Measurements from ENCODE around the gene KMT5C. TPM values are rescaled to one million over a fixed set of nuclear protein-coding genes. Genes with fewer than 3 reads are reported as not detected.
A peak's percentile ranks its signal among the peaks of the same experiment; 100 is the strongest.

The KMT5C gene
- total RNA-seq, 6 donors from 2014 or later: 9.1 to 111 (median 15.6) TPM

DNA sequence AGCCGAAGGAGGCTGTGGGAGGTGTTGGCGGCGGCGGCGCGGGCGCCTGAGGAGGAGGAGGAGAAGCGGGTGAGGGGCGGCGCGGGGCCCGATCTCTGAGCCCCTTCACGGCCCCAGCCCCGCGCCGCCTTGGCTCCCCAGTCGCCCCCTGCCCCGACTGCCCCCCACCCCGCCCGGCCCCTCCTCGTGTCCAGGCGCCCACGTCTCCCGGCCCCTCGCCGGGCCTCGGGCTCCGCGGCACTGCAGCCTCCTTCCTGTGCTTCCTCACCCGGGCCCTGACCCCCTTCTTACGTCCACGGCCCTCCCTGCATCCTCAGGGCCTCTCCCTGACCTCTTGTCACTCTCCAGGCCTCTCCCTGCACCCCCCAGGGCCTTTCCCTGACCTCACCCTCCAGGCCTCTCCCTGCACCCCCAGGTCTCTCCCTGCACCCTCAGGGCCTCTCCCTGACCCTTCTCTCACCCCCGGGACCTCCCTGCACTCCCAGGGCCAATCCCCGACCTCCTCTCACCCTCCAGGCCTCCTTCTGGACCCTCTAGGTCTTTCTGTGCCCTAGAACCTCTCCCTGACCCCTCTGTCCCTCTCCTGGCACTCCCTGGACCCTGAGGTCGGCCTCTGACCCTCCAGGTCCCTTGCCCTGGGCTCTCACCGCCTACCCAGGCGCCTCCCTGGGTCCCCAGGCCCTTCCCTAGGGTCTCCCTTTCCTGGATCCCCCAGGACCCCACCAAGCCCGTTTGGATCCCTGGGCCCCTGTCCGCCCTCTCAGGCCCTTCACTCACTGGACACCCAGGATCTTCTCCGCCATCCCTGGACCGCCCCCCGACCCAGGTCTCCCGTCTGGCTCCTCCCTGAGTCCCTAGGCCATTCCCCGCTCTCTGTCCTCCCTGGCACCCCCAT, 460 bp downstream of the KMT5C start:
- no peak for ATAC-seq (ENCODE audit: low FRiP score in 2 of 2)
- Histone ChIP-seq H3K4me1 (peaks cover 17 to 26% (median 20%) of the 10 kb centered on the region in 4 donors), H3K4me3 (peak overlapping the region; percentile 71 to 87 (median 80)), H3K36me3 (peaks cover 0 to 24% (median 15%) of the 10 kb centered on the region in 4 donors), H3K27ac (peak overlapping the region; percentile 89 to 94 (median 91)), H3K9me3 (no peaks in the 10 kb centered on the region), H3K27me3 (no peaks in the 10 kb centered on the region)
- DNase-seq: no peak
- TF ChIP-seq CTCF (IDR thresholded peaks at IDR 0.05) (no peak), POLR2A (IDR thresholded peaks at IDR 0.05) (peak in 2 of 4 donors; percentile 47 to 69)
- 6 to 18% methylated on average over 12 to 35 of the region's 44 CpGs for WGBS, 2 donors

GRCh38 chr19:55340784-55341147, 1.1 kb downstream of the KMT5C start:
- no peaks in the 10 kb centered on the region for H3K27me3 ChIP-seq
- peaks cover 0 to 25% (median 15%) of the 10 kb centered on the region in 4 donors for H3K36me3 ChIP-seq
- TF ChIP-seq POLR2AphosphoS5 (IDR thresholded peaks at IDR 0.05) (no peak), EP300 (IDR thresholded peaks at IDR 0.05) (no peak), CTCF (IDR thresholded peaks at IDR 0.05) (no peak), POLR2A (IDR thresholded peaks at IDR 0.05) (no peak)
- H3K9me3 ChIP-seq: no peaks in the 10 kb centered on the region
- H3K4me3 ChIP-seq: peak overlapping the region; percentile 71 to 87 (median 80)
- 1 to 4% methylated on average over 16 to 22 of the region's 24 CpGs for WGBS, 2 donors
- peaks cover 17 to 26% (median 20%) of the 10 kb centered on the region in 4 donors for H3K4me1 ChIP-seq
- H3K27ac ChIP-seq: peak overlapping the region; percentile 89 to 94 (median 91)
- ATAC-seq (ENCODE audit: low FRiP score in 2 of 2): no peak
- peak in 1 of 2 donors; percentile 74 for DNase-seq

DNA sequence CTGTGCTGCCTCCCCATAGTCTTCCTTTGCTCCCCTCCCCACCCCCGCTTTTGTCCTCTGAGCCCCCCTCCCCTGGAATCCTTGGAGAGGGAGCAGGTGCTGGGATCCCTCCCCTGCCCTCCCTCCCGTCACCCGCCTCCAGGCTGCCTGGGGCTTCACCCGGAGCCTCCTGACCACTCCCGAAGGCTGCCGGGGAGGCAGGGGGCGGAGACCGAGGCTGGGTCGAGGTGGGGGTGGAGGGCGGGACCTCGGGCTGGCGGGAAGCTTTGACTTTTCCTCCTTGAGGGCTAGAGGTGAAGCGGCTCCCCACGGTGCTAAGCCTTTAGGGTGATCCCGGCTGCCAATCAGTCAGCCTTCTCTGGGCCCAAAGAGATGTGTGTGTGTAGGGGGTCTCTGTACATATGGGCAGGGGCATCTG, 1.5 kb downstream of the KMT5C start:
- no peaks in the 10 kb centered on the region for H3K27me3 ChIP-seq
- H3K36me3 ChIP-seq: peaks cover 0 to 25% (median 15%) of the 10 kb centered on the region in 4 donors
- peak in 1 of 2 donors; percentile 31 for ATAC-seq (ENCODE audit: low FRiP score in 2 of 2)
- peaks cover 17 to 26% (median 20%) of the 10 kb centered on the region in 4 donors for H3K4me1 ChIP-seq
- H3K9me3 ChIP-seq: no peaks in the 10 kb centered on the region
- H3K27ac ChIP-seq: peak overlapping the region in 2 of 4 donors; percentile 92 to 94
- DNase-seq: peak; percentile 83 to 90
- TF ChIP-seq CTCF (IDR thresholded peaks at IDR 0.05) (no peak), EP300 (IDR thresholded peaks at IDR 0.05) (no peak), POLR2AphosphoS5 (IDR thresholded peaks at IDR 0.05) (peak in 1 of 2 donors; percentile 21)
- H3K4me3 ChIP-seq: peak overlapping the region in 3 of 4 donors; percentile 77 to 87 (median 84)
- 9 to 10% methylated on average over 3 to 5 of the region's 15 CpGs for WGBS, 2 donors

DNA sequence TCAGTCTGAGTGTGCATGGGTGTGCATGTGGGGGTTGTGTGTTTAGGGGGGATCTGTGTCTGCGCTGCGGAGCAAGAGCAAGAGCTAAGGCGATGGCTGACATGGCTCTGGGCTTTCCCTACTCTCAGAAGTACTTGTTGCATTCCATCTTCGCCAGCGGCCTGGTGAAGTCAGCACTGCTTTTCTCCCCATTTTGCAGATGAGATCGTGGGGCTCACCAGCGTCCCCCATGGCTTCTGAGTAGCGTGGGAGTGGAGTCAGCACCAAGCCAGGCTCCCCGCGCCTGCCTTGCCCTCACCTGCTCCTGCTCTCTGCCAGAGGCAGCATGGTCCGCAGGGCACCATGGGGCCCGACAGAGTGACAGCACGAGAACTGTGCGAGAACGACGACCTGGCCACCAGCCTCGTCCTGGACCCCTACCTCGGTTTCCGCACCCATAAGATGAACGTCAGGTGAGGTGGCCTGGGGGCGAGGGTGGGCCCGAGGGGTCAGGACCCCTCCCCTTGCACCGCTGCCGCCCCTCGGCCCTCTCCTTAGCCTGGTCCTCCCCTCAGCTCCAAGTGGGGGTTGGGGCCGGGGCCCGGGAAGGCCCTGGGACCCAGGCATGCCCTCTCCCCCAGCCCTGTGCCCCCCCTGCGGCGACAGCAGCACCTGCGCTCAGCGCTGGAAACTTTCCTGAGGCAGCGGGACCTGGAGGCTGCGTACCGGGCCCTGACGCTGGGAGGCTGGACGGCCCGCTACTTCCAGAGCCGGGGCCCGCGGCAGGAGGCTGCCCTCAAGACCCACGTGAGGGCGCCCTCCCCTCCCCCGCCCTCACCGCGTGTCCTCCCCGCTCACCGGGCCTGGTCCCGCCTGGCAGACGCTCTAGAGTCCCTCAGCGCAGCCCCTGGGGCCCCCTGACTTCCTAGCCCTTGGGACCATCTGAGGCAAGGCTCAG, 2.2 kb downstream of the KMT5C start:
- ATAC-seq (ENCODE audit: low FRiP score in 2 of 2) (no peak), DNase-seq (peak in 1 of 2 donors; percentile 79)
- H3K36me3 ChIP-seq: peaks cover 0 to 30% (median 18%) of the 10 kb centered on the region in 4 donors

More for the DNA sequence above, 2.2 kb downstream of the KMT5C start:
- peak overlapping the region in 1 of 4 donors; percentile 84 for H3K4me3 ChIP-seq
- WGBS, 2 donors: 84 to 86% methylated on average over 24 to 33 of the region's 50 CpGs
- peaks cover 17 to 26% (median 20%) of the 10 kb centered on the region in 4 donors for H3K4me1 ChIP-seq
- H3K27ac ChIP-seq: no peak overlapping the region
- TF ChIP-seq POLR2A (IDR thresholded peaks at IDR 0.05) (no peak), POLR2AphosphoS5 (IDR thresholded peaks at IDR 0.05) (no peak), EP300 (IDR thresholded peaks at IDR 0.05) (no peak), CTCF (IDR thresholded peaks at IDR 0.05) (no peak)
- no peaks in the 10 kb centered on the region for H3K9me3 ChIP-seq
- no peaks in the 10 kb centered on the region for H3K27me3 ChIP-seq

Measured in upper lobe of left lung (tissue), 6 donors.